Epithelial cell of proximal tubule (primary cell): ENCODE data around the gene SPATS2L. TPM values are rescaled to one million over a fixed set of nuclear protein-coding genes. Genes with fewer than 3 reads are reported as not detected.

Source experiments
- DNase-seq: peaks from one replicate; pipeline ENCODE4 v3.0.0-alpha.2; 2011; ENCODE audit warnings: low read depth
- H3K4me3 ChIP-seq: 2 replicates; pipeline ENCODE4 v1.5.1; 2011; ENCODE audit warnings: low read depth, mild to moderate bottlenecking, low read length
- total RNA-seq: library from RNA; depleted of rRNA; stranded (reverse); fragments of >200 nt; gene quantifications from 2 replicates; pipeline ENCODE4 v1.2.3, GENCODE V29; 2015
- TF ChIP-seq, protein P1 (sequence below): conservative IDR thresholded peaks from 2 replicates; pipeline ENCODE4 v1.5.1; 2012; ENCODE audit warnings: low read depth, mild to moderate bottlenecking, low read length

The SPATS2L gene
- total RNA-seq, 1 donor from 2014 or later: 93.9 TPM

- TF ChIP-seq, protein P1, sequence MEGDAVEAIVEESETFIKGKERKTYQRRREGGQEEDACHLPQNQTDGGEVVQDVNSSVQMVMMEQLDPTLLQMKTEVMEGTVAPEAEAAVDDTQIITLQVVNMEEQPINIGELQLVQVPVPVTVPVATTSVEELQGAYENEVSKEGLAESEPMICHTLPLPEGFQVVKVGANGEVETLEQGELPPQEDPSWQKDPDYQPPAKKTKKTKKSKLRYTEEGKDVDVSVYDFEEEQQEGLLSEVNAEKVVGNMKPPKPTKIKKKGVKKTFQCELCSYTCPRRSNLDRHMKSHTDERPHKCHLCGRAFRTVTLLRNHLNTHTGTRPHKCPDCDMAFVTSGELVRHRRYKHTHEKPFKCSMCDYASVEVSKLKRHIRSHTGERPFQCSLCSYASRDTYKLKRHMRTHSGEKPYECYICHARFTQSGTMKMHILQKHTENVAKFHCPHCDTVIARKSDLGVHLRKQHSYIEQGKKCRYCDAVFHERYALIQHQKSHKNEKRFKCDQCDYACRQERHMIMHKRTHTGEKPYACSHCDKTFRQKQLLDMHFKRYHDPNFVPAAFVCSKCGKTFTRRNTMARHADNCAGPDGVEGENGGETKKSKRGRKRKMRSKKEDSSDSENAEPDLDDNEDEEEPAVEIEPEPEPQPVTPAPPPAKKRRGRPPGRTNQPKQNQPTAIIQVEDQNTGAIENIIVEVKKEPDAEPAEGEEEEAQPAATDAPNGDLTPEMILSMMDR: no peak
- H3K4me3 ChIP-seq: no peak overlapping the region
- no peak for DNase-seq
Measured at GRCh38 chr2:200443376-200443775, 136.9 kb downstream of the SPATS2L start.

DNA sequence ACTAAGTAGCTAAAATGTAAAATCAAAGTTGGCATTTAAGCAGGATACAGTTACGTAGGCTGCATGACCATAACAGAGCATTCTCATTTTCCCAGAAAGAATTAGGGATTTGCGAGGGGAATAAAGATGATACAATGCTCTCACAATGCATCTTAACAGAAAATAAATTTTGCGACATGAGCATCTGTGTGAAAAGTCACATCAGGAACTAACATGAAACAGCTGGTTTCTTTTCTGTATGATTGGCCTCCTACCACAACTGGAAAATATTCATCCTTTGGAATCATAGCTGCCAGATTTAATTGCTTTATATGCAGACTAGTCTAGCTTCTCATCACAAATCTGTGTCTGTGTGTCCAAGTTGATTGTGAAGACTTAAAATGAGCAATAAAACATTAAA is 137.4 kb downstream of the SPATS2L start:
- no peak overlapping the region for H3K4me3 ChIP-seq
- no peak for DNase-seq
- TF ChIP-seq, protein P1: no peak

DNA sequence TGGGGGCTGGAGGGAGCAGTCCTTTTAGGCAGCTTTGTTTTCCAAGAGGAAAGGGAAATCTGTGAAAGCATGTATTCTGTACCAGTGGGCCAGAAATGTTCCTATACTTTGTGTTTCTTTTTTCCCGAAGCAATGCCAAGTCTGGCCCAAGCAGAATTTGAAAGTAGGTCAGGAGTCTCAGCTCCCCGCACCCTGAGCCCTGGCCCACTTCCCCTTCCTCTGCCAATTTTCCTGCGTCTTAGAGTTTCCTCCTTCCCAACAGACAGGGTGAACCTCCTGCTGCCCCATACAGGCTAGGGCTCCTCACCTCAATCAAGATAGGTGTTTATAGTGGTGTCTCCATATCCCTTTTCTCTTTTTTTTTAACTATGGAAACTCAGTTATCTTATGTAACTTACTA is 138.0 kb downstream of the SPATS2L start:
- no peak for DNase-seq
- no peak overlapping the region for H3K4me3 ChIP-seq
- TF ChIP-seq, protein P1: no peak

GRCh38 chr2:200445284-200445683 is 138.8 kb downstream of the SPATS2L start:
- DNase-seq: no peak
- TF ChIP-seq, protein P1: peak; percentile 5
- H3K4me3 ChIP-seq: no peak overlapping the region

GRCh38 chr2:200446612-200447011 is 140.1 kb downstream of the SPATS2L start:
- no peak for DNase-seq
- TF ChIP-seq, protein P1: no peak
- no peak overlapping the region for H3K4me3 ChIP-seq

GRCh38 chr2:200447139-200447855 is 140.8 kb downstream of the SPATS2L start:
- DNase-seq: no peak
- no peak overlapping the region for H3K4me3 ChIP-seq
- TF ChIP-seq, protein P1: no peak

- no peak overlapping the region for H3K4me3 ChIP-seq
- no peak for DNase-seq
- TF ChIP-seq, protein P1: no peak
Measured at GRCh38 chr2:200448455-200448854, 142.0 kb downstream of the SPATS2L start.
